HepG2 (cell line): ENCODE data around the gene ANKEF1. TPM values are rescaled to one million over a fixed set of nuclear protein-coding genes. Genes with fewer than 3 reads are reported as not detected.

Experiments
- ATAC-seq: fragments of 200-7000 bp; cut with Tn5 transposase; 3 replicates; pipeline ENCODE4 v1.9.1; 2020; ENCODE audit warnings: mild to moderate bottlenecking, moderate library complexity
- BruUV-seq: library from RNA; stranded (reverse); fragments of 400-500 nt; replicated peaks from 2 replicates; lab custom pipeline; 2021; lab: Mats Ljungman, UMichigan
- CTCF ChIA-PET: fragments of 300-600 bp; formaldehyde crosslinking; extraction: SDS; loops from one replicate; lab custom pipeline; 2021; ENCODE audit warnings: low total read pairs, inconsistent platforms, low intra/inter-chr PET ratio; lab: Yijun Ruan, JAX
- POLR2A ChIA-PET: fragments of 350-600 bp; sonication (Branson Sonifier 250); formaldehyde crosslinking; loops from one replicate; lab custom pipeline; 2020; ENCODE audit warnings: antibody characterized with exemption, inconsistent platforms; lab: Yijun Ruan, JAX
- DNase-seq: peaks from one replicate; pipeline ENCODE4 v3.0.0-alpha.2; 2015; ENCODE audit warnings: low spot score
- FAIRE-seq: peaks from 3 replicates; lab custom pipeline; 2011; peaks lifted over from hg19 to GRCh38; lab: Jason Lieb, UNC
- H2AFZ ChIP-seq: one replicate; pipeline ENCODE4 v1.6.1; 2011; ENCODE audit warnings: low read length, inconsistent platforms
- H3K27ac ChIP-seq: fragments of 300-600 bp; 3 replicates; pipeline ENCODE4 v1.8.0; 2011; ENCODE audit warnings: mixed run types, mild to moderate bottlenecking, mixed read lengths, low read length, inconsistent platforms; ENCODE audit not compliant: insufficient read depth; ENCODE audit errors: extremely low read length
- H3K27me3 ChIP-seq, 2 experiments: fragments of 200-600 bp in 1 of 2; 2 replicates in 1 of 2; 3 replicates in 1 of 2; pipeline versions ENCODE4 v1.6.0 to v1.8.0; 2011; ENCODE audit warnings: low read length in 2 of 2, mild to moderate bottlenecking in 2 of 2, moderate library complexity in 2 of 2, inconsistent platforms in 1 of 2; ENCODE audit not compliant: insufficient read depth in 2 of 2, control insufficient read depth in 1 of 2
- H3K36me3 ChIP-seq, 2 experiments: fragments of 200-600 bp in 1 of 2; replicated peaks in 1 of 2; 2 replicates in 1 of 2; 3 replicates in 1 of 2; pipeline versions ENCODE4 v1.5.1 to v1.8.0; 2011; ENCODE audit warnings: low read length in 2 of 2, inconsistent platforms in 1 of 2; ENCODE audit not compliant: insufficient read depth in 2 of 2, control insufficient read depth in 1 of 2
- H3K4me1 ChIP-seq: 2 replicates; pipeline ENCODE4 v1.5.1; 2012; ENCODE audit warnings: low read length, inconsistent platforms; ENCODE audit not compliant: insufficient read depth
- H3K4me2 ChIP-seq: 2 replicates; pipeline ENCODE4 v1.6.0; 2011; ENCODE audit warnings: low read depth, low read length, inconsistent platforms
- H3K4me3 ChIP-seq, 3 experiments: fragments of 200-600 bp in 1 of 3; sonication (generic), shearing (Covaris generic) in 1 of 3; replicated peaks in 1 of 3; 2 replicates each; pipeline ENCODE4 v1.5.1; 2011 to 2016; ENCODE audit warnings: low read length in 3 of 3, inconsistent platforms in 2 of 3, low read depth in 2 of 3, mild to moderate bottlenecking in 2 of 3, control low read depth in 1 of 3, mixed read lengths in 1 of 3; ENCODE audit not compliant: insufficient read depth in 1 of 3
- H3K79me2 ChIP-seq: one replicate; pipeline ENCODE4 v1.6.1; 2011; ENCODE audit warnings: low read length, inconsistent platforms; ENCODE audit not compliant: insufficient read depth
- H3K9ac ChIP-seq: 2 replicates; pipeline ENCODE4 v1.6.0; 2011; ENCODE audit warnings: mild to moderate bottlenecking, low read depth, low read length, inconsistent platforms; ENCODE audit not compliant: insufficient read depth
- H3K9me3 ChIP-seq: 2 replicates; pipeline ENCODE4 v1.5.1; 2012; ENCODE audit warnings: mild to moderate bottlenecking, low read length
- H4K20me1 ChIP-seq: 2 replicates; pipeline ENCODE4 v1.6.0; 2011; ENCODE audit warnings: inconsistent platforms, mild to moderate bottlenecking, low read length, moderate library complexity; ENCODE audit not compliant: insufficient read depth
- BATF2 ChIP-seq: sonication (generic); formaldehyde crosslinking; IDR thresholded peaks from 2 replicates; pipeline ENCODE4 v1.8.0; 2022; ENCODE audit warnings: mild to moderate bottlenecking, missing genetic modification reagents, moderate library complexity
- BRCA1 ChIP-seq: sonication (generic); formaldehyde crosslinking; IDR thresholded peaks from 2 replicates; pipeline ENCODE4 v1.4.0; 2020; ENCODE audit warnings: missing genetic modification reagents
- CEBPG ChIP-seq: IDR thresholded peaks from 2 replicates; pipeline ENCODE4 v1.6.1; 2016
- DNMT3B ChIP-seq: conservative IDR thresholded peaks from 2 replicates; pipeline ENCODE4 v1.6.1; 2016; ENCODE audit warnings: missing biosample characterization, control low read depth
- GPBP1L1 ChIP-seq: sonication (generic); formaldehyde crosslinking; IDR thresholded peaks from 2 replicates; pipeline ENCODE4 v1.5.0; 2020; ENCODE audit warnings: mild to moderate bottlenecking, missing genetic modification reagents
- ISL2 ChIP-seq: sonication (generic); formaldehyde crosslinking; IDR thresholded peaks from 2 replicates; pipeline ENCODE4 v1.5.0; 2020; ENCODE audit warnings: missing genetic modification reagents
- JUNB ChIP-seq: sonication (generic); formaldehyde crosslinking; IDR thresholded peaks from 2 replicates; pipeline ENCODE4 v1.8.0; 2022; ENCODE audit warnings: missing genetic modification reagents, mild to moderate bottlenecking, borderline replicate concordance
- KDM6A ChIP-seq: IDR thresholded peaks from 2 replicates; pipeline ENCODE4 v1.6.1; 2016; ENCODE audit warnings: low read depth
- MXD4 ChIP-seq: IDR thresholded peaks from 2 replicates; pipeline ENCODE4 v1.6.1; 2016; ENCODE audit warnings: mild to moderate bottlenecking, missing biosample characterization, missing genetic modification reagents
- NFE2L2 ChIP-seq: fragments of 150-350 bp; IDR thresholded peaks from 2 replicates; pipeline ENCODE4 v1.6.1; 2014; ENCODE audit warnings: low read length
- ZBTB7B ChIP-seq: sonication (generic); formaldehyde crosslinking; IDR thresholded peaks from 2 replicates; pipeline ENCODE4 v1.4.0; 2020; ENCODE audit warnings: missing genetic modification reagents
- ZNF160 ChIP-seq: sonication (generic); formaldehyde crosslinking; IDR thresholded peaks from 2 replicates; pipeline ENCODE4 v1.8.0; 2022; ENCODE audit warnings: mild to moderate bottlenecking, inconsistent platforms, missing genetic modification reagents
- ZNF329 ChIP-seq: sonication (generic); formaldehyde crosslinking; IDR thresholded peaks from 2 replicates; pipeline ENCODE4 v1.9.0; 2021; ENCODE audit warnings: low read depth, mild to moderate bottlenecking, missing genetic modification reagents
- ZNF501 ChIP-seq: sonication (generic); formaldehyde crosslinking; IDR thresholded peaks from 2 replicates; pipeline ENCODE4 v1.5.1; 2020; ENCODE audit warnings: mild to moderate bottlenecking, moderate library complexity, missing genetic modification reagents
- ZNF598 ChIP-seq: sonication (generic); formaldehyde crosslinking; IDR thresholded peaks from 2 replicates; pipeline ENCODE4 v1.5.1; 2020; ENCODE audit warnings: mild to moderate bottlenecking, missing genetic modification reagents, borderline replicate concordance
- ZNF720 ChIP-seq: sonication (generic); formaldehyde crosslinking; IDR thresholded peaks from 2 replicates; pipeline ENCODE4 v1.4.0; 2020; ENCODE audit warnings: missing genetic modification reagents
- ZNF761 ChIP-seq: sonication (generic); formaldehyde crosslinking; conservative IDR thresholded peaks from 2 replicates; pipeline ENCODE4 v1.4.0; 2020; ENCODE audit warnings: mild to moderate bottlenecking, missing genetic modification reagents
- ZNF782 ChIP-seq: sonication (generic); formaldehyde crosslinking; IDR thresholded peaks from 2 replicates; pipeline ENCODE4 v1.4.0; 2020; ENCODE audit warnings: missing genetic modification reagents, mild to moderate bottlenecking, borderline replicate concordance
- WGBS: methylation state at CpG from one replicate; pipeline ENCODE4 v1.1.6; 2017; ENCODE audit warnings: low lambda C conversion rate; 5-methylcytosine and 5-hydroxymethylcytosine counted together
- in situ Hi-C: cut with HindIII; loops from 2 replicates; pipeline ENCODE4 v1.10.0; 2017; ENCODE audit warnings: low pct_unique_long_range_greater_than_20kb; ENCODE audit not compliant: extremely low pct_ligation_motif_present
- intact Hi-C: fragments of 100-400 bp; cut with micrococcal nuclease; formaldehyde crosslinking; loops from one replicate; pipeline ENCODE4 v1.10.0; 2022; ENCODE audit not compliant: unreplicated experiment
- polyA plus RNA-seq, 8 experiments: library from polyadenylated mRNA; depleted of rRNA in 3 of 8; stranded (reverse) in 7 of 8; unstranded in 1 of 8; fragments of >200 nt; fragmentation: Illumina TruSeq in 4 of 8; extraction: Trizol in 4 of 8; gene quantifications; 2 replicates each; pipeline versions ENCODE4 v1.2.1 to v1.2.3, GENCODE V29; 2011 to 2016; ENCODE audit warnings: low read depth in 4 of 8, missing spikeins in 1 of 8, mixed read lengths in 1 of 8; ENCODE audit not compliant: insufficient read depth in 1 of 8
- total RNA-seq, 5 experiments: library from RNA; depleted of rRNA; stranded (reverse); fragments of >200 nt; fragmentation: Illumina TruSeq; extraction: Trizol; gene quantifications; 2 replicates each; pipeline ENCODE4 v1.2.3, GENCODE V29; 2016; ENCODE audit warnings: low read depth in 1 of 5
- TF ChIP-seq, protein P1 (sequence below): sonication (generic); formaldehyde crosslinking; IDR thresholded peaks from 2 replicates; pipeline ENCODE4 v1.4.0; 2020; ENCODE audit warnings: missing genetic modification reagents, borderline replicate concordance

The ANKEF1 gene
- total and polyA plus RNA-seq, 2 of the 13 experiments (the other 11 are each of a cell fraction or from before 2014, with no cell fraction given) = 3.1 to 8.6 TPM

GRCh38 chr20:10020937-10021336 is 13.8 kb upstream of the ANKEF1 start:
- no peak overlapping the region for H2AFZ ChIP-seq
- in situ Hi-C loops = no loop called here
- ATAC-seq = no peak
- TF ChIP-seq ZBTB7B (no peak), ZNF720 (CRISPR knock-in tag) (no peak), KDM6A (CRISPR knock-in tag) (no peak), BATF2 (CRISPR knock-in tag) (no peak), GPBP1L1 (CRISPR knock-in tag) (no peak), ZNF160 (CRISPR knock-in tag) (no peak), MXD4 (CRISPR knock-in tag) (no peak), ZNF761 (CRISPR knock-in tag) (no peak), ZNF598 (no peak), DNMT3B (CRISPR knock-in tag) (no peak), JUNB (CRISPR knock-in tag) (no peak), NFE2L2 (no peak), ZNF329 (CRISPR knock-in tag) (no peak), BRCA1 (CRISPR knock-in tag) (no peak), CEBPG (CRISPR knock-in tag) (no peak), ZNF501 (CRISPR knock-in tag) (no peak), ZNF782 (CRISPR knock-in tag) (no peak), ISL2 (CRISPR knock-in tag) (no peak)
- TF ChIP-seq, protein P1, sequence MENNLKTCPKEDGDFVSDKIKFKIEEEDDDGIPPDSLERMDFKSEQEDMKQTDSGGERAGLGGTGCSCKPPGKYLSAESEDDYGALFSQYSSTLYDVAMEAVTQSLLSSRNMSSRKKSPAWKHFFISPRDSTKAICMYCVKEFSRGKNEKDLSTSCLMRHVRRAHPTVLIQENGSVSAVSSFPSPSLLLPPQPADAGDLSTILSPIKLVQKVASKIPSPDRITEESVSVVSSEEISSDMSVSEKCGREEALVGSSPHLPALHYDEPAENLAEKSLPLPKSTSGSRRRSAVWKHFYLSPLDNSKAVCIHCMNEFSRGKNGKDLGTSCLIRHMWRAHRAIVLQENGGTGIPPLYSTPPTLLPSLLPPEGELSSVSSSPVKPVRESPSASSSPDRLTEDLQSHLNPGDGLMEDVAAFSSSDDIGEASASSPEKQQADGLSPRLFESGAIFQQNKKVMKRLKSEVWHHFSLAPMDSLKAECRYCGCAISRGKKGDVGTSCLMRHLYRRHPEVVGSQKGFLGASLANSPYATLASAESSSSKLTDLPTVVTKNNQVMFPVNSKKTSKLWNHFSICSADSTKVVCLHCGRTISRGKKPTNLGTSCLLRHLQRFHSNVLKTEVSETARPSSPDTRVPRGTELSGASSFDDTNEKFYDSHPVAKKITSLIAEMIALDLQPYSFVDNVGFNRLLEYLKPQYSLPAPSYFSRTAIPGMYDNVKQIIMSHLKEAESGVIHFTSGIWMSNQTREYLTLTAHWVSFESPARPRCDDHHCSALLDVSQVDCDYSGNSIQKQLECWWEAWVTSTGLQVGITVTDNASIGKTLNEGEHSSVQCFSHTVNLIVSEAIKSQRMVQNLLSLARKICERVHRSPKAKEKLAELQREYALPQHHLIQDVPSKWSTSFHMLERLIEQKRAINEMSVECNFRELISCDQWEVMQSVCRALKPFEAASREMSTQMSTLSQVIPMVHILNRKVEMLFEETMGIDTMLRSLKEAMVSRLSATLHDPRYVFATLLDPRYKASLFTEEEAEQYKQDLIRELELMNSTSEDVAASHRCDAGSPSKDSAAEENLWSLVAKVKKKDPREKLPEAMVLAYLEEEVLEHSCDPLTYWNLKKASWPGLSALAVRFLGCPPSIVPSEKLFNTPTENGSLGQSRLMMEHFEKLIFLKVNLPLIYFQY (CRISPR knock-in tag) = no peak
- TF ChIP-seq, all 625 proteins: peak for 0
- Histone ChIP-seq H3K4me2 (no peak overlapping the region), H3K4me1 (no peaks in the 10 kb centered on the region), H3K4me3 (no peak overlapping the region), H3K9ac (no peak overlapping the region), H3K27ac (no peak overlapping the region), H3K79me2 (no peaks in the 10 kb centered on the region), H4K20me1 (no peaks in the 10 kb centered on the region), H3K36me3 (no peaks in the 10 kb centered on the region), H3K27me3 (no peaks in the 10 kb centered on the region), H3K9me3 (no peaks in the 10 kb centered on the region)
- BruUV-seq = no TSS peak
- FAIRE-seq (no peak), DNase-seq (no peak)
- intact Hi-C loops = no loop called here
- WGBS = 0% methylated on average over 2 of the region's 2 CpGs
- POLR2A ChIA-PET = no interaction called here
- CTCF ChIA-PET = no interaction called here
